BLaER1 (cell line): ENCODE measurements around the gene ZNF74.
"Not testable (repeated sequence)": the region's sequence is repeated elsewhere in the genome, so short reads cannot be mapped to it uniquely, and the experiment has no call there.

Experiments
- H3K27ac ChIP-seq: shearing (Covaris generic); formaldehyde crosslinking; 2 replicates; pipeline ENCODE4 v1.8.1; 2022
- H3K27me3 ChIP-seq: shearing (Covaris generic); formaldehyde crosslinking; 2 replicates; pipeline ENCODE4 v1.8.1; 2022
- H3K36me3 ChIP-seq: shearing (Covaris generic); formaldehyde crosslinking; 2 replicates; pipeline ENCODE4 v1.8.1; 2022
- H3K4me1 ChIP-seq: shearing (Covaris generic); formaldehyde crosslinking; 2 replicates; pipeline ENCODE4 v1.8.1; 2022
- H3K4me2 ChIP-seq: shearing (Covaris generic); formaldehyde crosslinking; 2 replicates; pipeline ENCODE4 v1.8.1; 2022
- H3K4me3 ChIP-seq: shearing (Covaris generic); formaldehyde crosslinking; 2 replicates; pipeline ENCODE4 v1.8.1; 2022
- H3K9ac ChIP-seq: shearing (Covaris generic); formaldehyde crosslinking; 2 replicates; pipeline ENCODE4 v1.8.1; 2022
- H3K9me3 ChIP-seq: shearing (Covaris generic); formaldehyde crosslinking; 2 replicates; pipeline ENCODE4 v1.8.1; 2022
- H4K20me1 ChIP-seq: shearing (Covaris generic); formaldehyde crosslinking; 2 replicates; pipeline ENCODE4 v1.8.1; 2022
- Cebpa-rat ChIP-seq: shearing (Covaris generic); IDR thresholded peaks from 2 replicates; pipeline ENCODE4 v1.8.1; 2022

Gene ZNF74

DNA sequence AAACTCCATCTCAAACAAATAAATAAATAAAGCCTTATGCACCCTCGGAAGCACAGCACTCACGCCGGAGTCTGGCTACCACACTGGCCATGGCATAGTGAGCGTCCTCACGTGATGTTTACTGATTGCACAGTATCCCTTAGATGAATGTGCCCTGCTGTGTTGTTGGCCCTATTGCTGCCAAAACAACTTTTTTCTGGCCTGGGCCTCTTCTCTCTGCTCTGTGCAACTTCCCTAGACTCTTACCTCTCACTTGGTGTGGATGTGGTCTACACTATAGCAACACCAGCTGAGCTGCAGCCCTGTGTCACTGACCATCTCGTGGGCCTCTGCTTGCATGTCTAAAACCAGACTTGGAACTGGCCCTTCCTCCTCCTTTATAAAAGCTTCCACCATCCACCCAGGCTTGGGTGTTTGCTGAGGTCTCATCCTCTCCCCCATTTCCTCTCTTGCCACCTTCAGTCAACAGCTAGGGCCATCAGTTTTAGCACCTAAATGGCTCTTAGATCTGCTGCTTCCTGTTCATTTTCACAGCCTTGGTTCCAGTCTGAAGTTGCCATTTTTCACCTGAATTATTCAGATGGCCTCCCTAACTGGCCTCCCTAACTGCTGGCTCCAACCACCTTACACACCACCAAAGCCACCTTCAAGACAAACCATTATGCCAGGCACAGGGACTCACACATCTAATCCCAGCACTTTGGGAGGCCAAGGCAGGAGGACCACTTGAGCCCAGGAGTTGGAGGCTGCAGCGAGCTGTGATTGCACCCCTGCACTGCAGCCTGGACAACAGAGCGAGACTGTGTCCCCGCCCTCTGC is 9.2 kb downstream of the ZNF74 start:
- Histone ChIP-seq H4K20me1 (peaks cover 85% of the 10 kb centered on the region), H3K27me3 (no peaks in the 10 kb centered on the region), H3K9ac (no peak overlapping the region), H3K27ac (no peak overlapping the region), H3K4me1 (peaks cover 44% of the 10 kb centered on the region), H3K9me3 (no peaks in the 10 kb centered on the region), H3K4me2 (no peak overlapping the region), H3K4me3 (no peak overlapping the region), H3K36me3 (peaks cover 79% of the 10 kb centered on the region)
- TF ChIP-seq Cebpa-rat, result no peak

DNA sequence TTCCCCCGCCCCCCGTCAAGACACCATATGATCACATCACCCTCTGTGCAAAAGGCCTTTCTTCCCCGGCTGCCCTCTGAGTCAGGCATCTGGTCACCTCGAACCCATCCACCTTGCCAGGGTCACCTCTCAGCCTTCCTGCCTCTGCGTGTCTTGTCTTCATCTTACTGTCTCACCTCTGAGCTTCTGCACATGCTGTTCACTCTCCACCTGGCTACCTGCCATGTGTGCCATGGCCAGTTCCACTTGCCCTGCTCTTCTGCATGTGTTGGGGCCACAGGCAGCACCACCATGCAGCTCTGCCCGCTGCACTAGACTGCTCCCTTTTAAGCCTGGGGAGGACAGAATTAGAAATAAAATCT is 9.8 kb downstream of the ZNF74 start:
- Histone ChIP-seq H3K4me2 (no peak overlapping the region), H3K9me3 (no peaks in the 10 kb centered on the region), H4K20me1 (peaks cover 79% of the 10 kb centered on the region), H3K27me3 (no peaks in the 10 kb centered on the region), H3K4me3 (no peak overlapping the region), H3K36me3 (peaks cover 80% of the 10 kb centered on the region), H3K4me1 (peaks cover 44% of the 10 kb centered on the region), H3K9ac (no peak overlapping the region), H3K27ac (no peak overlapping the region)
- no peak for TF ChIP-seq Cebpa-rat

DNA sequence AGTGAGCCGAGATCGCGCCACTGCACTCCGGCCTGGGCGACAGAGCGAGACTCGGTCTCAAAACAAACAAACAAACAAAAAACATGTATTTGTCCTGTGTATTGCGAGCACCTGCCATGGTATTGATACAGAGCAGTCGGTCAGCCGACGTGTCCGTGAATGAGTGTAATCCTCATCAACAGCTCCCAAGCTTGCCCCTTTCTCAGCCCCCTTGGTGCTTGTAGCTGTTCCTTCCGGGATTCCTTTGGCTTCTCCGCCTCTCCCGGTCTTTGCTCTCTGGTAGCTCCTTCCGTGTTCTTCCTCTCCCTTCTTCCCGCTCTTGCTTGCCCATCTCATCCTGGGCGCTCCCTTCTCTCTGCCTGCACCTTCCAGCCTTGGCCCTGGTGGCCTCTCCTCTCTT is 10.9 kb downstream of the ZNF74 start:
- Histone ChIP-seq H4K20me1 (peaks cover 68% of the 10 kb centered on the region), H3K4me3 (no peak overlapping the region), H3K9me3 (no peaks in the 10 kb centered on the region), H3K36me3 (peaks cover 83% of the 10 kb centered on the region), H3K9ac (no peak overlapping the region), H3K27me3 (no peaks in the 10 kb centered on the region), H3K27ac (no peak overlapping the region), H3K4me2 (0 out of 2 replicates have a peak overlapping the region, but pooled peaks have one; percentile 59), H3K4me1 (peaks cover 42% of the 10 kb centered on the region)
- no peak for TF ChIP-seq Cebpa-rat

DNA sequence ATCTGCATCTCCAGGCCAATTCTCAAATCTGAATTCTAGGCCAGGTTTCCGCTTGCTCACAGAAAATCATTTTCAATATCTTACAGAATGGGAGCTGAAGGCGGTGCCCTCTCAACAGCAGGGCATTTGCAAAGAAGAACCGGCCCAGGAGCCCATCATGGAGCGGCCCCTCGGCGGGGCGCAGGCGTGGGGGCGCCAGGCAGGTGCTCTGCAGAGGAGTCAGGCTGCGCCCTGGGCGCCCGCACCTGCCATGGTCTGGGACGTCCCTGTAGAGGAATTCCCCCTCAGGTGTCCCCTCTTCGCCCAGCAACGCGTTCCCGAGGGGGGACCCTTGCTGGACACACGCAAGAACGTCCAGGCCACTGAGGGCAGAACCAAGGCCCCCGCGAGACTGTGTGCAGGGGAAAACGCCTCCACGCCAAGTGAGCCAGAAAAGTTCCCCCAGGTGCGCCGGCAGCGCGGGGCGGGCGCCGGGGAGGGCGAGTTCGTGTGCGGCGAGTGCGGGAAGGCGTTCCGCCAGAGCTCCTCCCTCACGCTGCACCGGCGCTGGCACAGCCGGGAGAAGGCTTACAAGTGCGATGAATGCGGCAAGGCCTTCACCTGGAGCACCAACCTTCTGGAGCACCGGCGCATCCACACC is 11.5 kb downstream of the ZNF74 start:
- peaks cover 80% of the 10 kb centered on the region for H3K36me3 ChIP-seq
- no peak overlapping the region for H3K9ac ChIP-seq
- no peak for TF ChIP-seq Cebpa-rat
- H4K20me1 ChIP-seq, result peaks cover 63% of the 10 kb centered on the region
- no peaks in the 10 kb centered on the region for H3K27me3 ChIP-seq
- peak overlapping the region; percentile 59 for H3K4me2 ChIP-seq
- no peaks in the 10 kb centered on the region for H3K9me3 ChIP-seq
- no peak overlapping the region for H3K4me3 ChIP-seq
- H3K27ac ChIP-seq, result no peak overlapping the region
- H3K4me1 ChIP-seq, result peaks cover 36% of the 10 kb centered on the region

DNA sequence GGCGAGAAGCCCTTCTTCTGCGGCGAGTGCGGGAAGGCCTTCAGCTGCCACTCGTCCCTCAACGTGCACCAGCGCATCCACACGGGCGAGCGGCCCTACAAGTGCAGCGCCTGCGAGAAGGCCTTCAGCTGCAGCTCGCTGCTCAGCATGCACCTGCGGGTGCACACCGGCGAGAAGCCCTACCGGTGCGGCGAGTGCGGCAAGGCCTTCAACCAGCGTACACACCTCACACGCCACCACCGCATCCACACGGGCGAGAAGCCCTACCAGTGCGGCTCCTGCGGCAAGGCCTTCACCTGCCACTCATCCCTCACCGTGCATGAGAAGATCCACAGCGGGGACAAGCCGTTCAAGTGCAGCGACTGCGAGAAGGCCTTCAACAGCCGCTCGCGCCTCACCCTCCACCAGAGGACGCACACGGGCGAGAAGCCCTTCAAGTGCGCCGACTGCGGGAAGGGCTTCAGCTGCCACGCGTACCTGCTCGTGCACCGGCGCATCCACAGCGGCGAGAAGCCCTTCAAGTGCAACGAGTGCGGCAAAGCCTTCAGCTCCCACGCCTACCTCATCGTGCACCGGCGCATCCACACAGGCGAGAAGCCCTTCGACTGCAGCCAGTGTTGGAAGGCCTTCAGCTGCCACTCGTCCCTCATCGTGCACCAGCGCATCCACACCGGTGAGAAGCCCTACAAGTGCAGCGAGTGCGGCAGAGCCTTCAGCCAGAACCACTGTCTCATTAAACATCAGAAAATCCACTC is 12.2 kb downstream of the ZNF74 start:
- H3K4me2 ChIP-seq, result peak overlapping the region; percentile 59
- H3K4me1 ChIP-seq, result peaks cover 29% of the 10 kb centered on the region
- H3K9ac ChIP-seq, result no peak overlapping the region
- H3K4me3 ChIP-seq, result no peak overlapping the region
- H3K36me3 ChIP-seq, result peaks cover 73% of the 10 kb centered on the region
- TF ChIP-seq Cebpa-rat, result no peak
- H3K9me3 ChIP-seq, result no peaks in the 10 kb centered on the region
- peaks cover 56% of the 10 kb centered on the region for H4K20me1 ChIP-seq
- H3K27me3 ChIP-seq, result no peaks in the 10 kb centered on the region
- no peak overlapping the region for H3K27ac ChIP-seq

DNA sequence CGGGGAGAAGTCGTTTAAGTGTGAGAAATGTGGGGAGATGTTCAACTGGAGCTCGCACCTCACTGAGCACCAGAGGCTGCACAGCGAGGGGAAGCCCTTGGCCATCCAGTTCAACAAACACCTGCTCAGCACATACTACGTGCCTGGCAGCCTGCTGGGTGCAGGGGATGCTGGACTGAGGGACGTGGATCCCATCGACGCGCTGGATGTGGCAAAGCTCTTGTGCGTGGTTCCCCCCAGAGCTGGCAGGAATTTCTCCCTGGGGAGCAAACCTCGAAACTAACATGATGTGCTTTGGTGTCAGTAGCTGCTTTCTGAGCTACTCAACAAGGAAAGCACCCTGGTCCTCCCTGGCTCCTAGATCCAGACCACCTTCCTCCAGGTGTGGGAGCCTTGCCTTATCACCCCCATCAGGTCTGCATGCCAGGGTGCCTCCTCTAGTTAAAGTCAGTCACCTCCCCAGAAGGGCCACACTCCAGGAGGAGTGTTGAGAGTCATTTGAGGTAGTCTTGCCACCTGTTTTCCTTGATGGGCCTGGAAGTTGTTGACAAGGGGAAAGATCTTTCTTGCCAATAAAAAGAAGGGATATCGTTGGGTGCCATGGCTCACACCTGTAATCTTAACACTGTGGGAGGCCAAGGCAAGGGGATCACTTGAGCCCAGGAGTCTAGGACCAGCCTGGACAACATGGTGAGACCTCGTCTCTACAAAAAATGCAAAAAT is 12.9 kb downstream of the ZNF74 start:
- Histone ChIP-seq H3K27me3 (no peaks in the 10 kb centered on the region), H3K4me1 (peaks cover 26% of the 10 kb centered on the region), H3K4me2 (peak overlapping the region; percentile 59), H3K36me3 (peaks cover 66% of the 10 kb centered on the region), H3K27ac (no peak overlapping the region), H4K20me1 (peaks cover 52% of the 10 kb centered on the region), H3K9ac (no peak overlapping the region), H3K4me3 (no peak overlapping the region), H3K9me3 (no peaks in the 10 kb centered on the region)
- TF ChIP-seq Cebpa-rat, result no peak

DNA sequence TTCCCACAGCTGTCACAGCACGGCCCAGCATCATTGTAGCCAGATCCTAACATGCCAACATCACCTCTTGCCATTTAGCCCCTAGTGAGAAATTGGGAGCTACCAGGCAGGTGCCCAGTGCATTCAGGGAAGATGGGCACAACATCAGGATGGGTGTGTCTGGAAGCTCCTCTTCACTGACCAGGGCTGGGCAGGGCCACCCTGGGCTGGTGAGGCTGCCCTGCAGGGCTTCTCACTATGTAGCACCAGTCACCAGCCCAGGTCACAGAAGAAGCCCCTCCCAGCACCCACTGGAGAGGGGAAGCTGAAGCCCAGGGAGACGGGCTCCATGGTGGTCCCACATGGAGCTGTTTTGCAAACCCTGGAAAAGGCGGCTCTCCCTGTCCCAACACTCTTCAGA is 13.9 kb downstream of the ZNF74 start:
- Histone ChIP-seq H3K4me2 (no peak overlapping the region), H3K27me3 (no peaks in the 10 kb centered on the region), H3K4me3 (no peak overlapping the region), H3K9me3 (no peaks in the 10 kb centered on the region), H3K36me3 (peaks cover 56% of the 10 kb centered on the region), H3K27ac (no peak overlapping the region), H3K9ac (no peak overlapping the region), H4K20me1 (peaks cover 51% of the 10 kb centered on the region), H3K4me1 (peaks cover 33% of the 10 kb centered on the region)
- TF ChIP-seq Cebpa-rat, result no peak

DNA sequence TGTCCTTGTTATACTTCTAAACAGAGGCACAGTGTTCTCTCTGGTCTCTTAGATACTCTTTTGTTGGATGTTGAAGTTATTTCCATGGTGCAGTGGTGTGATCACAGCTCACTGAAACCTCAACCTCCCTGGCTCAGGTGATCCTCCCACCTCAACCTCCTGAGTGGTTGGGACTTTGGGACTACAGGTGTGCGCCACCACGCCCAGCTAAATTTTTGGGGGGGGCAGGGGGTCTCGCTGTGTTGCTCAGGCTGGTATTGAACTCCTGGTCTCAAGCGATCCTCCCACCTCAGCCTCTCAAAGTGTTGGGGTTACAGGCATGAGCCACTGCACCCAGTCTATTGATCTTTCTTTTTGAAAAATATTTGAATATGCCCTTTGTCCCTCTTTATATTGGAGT is 14.9 kb downstream of the ZNF74 start:
- H3K9ac ChIP-seq, result no peak overlapping the region
- no peak for TF ChIP-seq Cebpa-rat
- H3K4me3 ChIP-seq, result no peak overlapping the region

DNA sequence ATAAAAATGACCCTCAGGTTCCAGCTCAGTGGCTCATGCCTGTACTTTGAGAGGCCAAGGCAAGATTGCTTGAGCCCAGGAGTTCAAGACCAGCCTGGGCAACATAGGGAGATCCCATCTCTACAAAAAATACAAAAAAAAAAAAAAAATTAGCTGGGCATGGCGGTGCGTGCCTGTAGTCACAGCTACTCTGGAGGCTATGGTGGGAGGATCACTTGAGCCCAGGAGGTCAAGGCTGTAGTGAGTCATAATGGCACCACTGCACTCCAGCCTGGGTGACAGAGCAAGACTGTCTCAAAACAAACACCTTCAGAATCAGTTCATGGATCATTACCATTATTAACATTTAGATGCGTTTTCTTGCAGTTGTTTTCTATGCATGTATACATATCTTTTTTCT is 15.4 kb downstream of the ZNF74 start:
- H3K9ac ChIP-seq, H3K9me3 ChIP-seq, H3K27me3 ChIP-seq, H3K4me3 ChIP-seq, H3K27ac ChIP-seq, H3K4me2 ChIP-seq: not testable (repeated sequence)
- peaks cover 36% of the 10 kb centered on the region for H4K20me1 ChIP-seq
- H3K4me1 ChIP-seq, result peaks cover 42% of the 10 kb centered on the region
- peaks cover 40% of the 10 kb centered on the region for H3K36me3 ChIP-seq

More for the DNA sequence above, 14.9 kb downstream of the ZNF74 start:
- Histone ChIP-seq H3K36me3 (peaks cover 45% of the 10 kb centered on the region), H3K4me2 (no peak overlapping the region), H3K27me3 (no peaks in the 10 kb centered on the region), H3K4me1 (peaks cover 42% of the 10 kb centered on the region), H3K9me3 (no peaks in the 10 kb centered on the region), H4K20me1 (peaks cover 40% of the 10 kb centered on the region), H3K27ac (no peak overlapping the region)
